ENCODE measurements around the gene IL19.

The IL19 gene

DNA sequence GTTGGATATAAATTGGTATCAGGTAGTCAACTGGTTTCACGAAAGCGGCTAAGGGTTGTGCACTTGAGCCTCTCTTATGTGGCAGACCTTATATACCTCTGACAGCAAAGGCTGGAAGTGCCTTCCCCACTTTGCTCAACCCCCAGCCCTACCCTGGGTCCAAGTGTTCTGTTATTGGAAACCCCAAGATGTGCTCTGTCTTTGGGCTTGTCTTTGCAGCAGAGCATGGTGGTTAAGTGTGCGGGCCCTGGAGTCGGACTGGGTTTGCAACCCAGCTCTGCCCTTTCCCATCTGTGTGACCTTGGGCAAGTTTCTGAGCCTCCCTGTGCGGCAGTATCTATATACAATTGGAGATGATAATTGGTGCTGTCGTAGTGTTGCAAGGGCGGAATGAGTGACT lies 12.9 kb downstream of the IL19 start:
- H3K9me3 Mint-ChIP-seq: no peaks in the 10 kb centered on the region
- TF ChIP-seq, protein P1, sequence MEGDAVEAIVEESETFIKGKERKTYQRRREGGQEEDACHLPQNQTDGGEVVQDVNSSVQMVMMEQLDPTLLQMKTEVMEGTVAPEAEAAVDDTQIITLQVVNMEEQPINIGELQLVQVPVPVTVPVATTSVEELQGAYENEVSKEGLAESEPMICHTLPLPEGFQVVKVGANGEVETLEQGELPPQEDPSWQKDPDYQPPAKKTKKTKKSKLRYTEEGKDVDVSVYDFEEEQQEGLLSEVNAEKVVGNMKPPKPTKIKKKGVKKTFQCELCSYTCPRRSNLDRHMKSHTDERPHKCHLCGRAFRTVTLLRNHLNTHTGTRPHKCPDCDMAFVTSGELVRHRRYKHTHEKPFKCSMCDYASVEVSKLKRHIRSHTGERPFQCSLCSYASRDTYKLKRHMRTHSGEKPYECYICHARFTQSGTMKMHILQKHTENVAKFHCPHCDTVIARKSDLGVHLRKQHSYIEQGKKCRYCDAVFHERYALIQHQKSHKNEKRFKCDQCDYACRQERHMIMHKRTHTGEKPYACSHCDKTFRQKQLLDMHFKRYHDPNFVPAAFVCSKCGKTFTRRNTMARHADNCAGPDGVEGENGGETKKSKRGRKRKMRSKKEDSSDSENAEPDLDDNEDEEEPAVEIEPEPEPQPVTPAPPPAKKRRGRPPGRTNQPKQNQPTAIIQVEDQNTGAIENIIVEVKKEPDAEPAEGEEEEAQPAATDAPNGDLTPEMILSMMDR (IDR thresholded peaks at IDR 0.05): no peak
- no peak for DNase-seq
- H3K4me3 Mint-ChIP-seq: no peak overlapping the region
- no peak overlapping the region for H3K27ac Mint-ChIP-seq
- H3K27me3 Mint-ChIP-seq (ENCODE audit: low read depth, poor library complexity): peaks cover 6% of the 10 kb centered on the region
- peaks cover 49% of the 10 kb centered on the region for H3K4me1 Mint-ChIP-seq
- no peaks in the 10 kb centered on the region for H3K36me3 Mint-ChIP-seq (ENCODE audit: low read depth)

DNA sequence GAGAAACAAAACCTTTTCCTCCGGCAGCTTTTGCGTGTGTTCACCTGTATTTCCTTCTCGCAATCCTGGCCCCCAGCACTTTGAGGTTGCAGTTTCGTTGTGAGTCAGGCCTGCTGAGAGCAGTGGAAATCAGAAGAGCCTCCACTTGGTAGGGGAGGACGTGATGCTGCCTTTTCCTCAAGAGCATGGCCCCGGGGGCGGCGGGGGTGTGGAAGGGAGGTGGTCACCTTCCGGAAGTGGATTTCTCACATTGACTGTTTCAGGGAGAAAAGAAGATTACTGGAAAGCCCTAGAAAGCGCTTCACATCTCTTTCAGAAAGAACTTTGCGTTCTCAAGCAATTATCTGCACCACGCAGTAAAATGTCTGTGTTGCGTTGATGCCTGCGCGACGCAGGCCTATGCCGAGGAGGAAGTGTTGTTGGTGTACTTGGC lies 13.9 kb downstream of the IL19 start:
- Mint-ChIP-seq H3K9me3 (no peaks in the 10 kb centered on the region), H3K27me3 (ENCODE audit: low read depth, poor library complexity) (peaks cover 6% of the 10 kb centered on the region), H3K27ac (no peak overlapping the region), H3K36me3 (ENCODE audit: low read depth) (no peaks in the 10 kb centered on the region), H3K4me1 (peaks cover 49% of the 10 kb centered on the region), H3K4me3 (no peak overlapping the region)
- DNase-seq: no peak
- TF ChIP-seq, protein P1 (IDR thresholded peaks at IDR 0.05): no peak

DNA sequence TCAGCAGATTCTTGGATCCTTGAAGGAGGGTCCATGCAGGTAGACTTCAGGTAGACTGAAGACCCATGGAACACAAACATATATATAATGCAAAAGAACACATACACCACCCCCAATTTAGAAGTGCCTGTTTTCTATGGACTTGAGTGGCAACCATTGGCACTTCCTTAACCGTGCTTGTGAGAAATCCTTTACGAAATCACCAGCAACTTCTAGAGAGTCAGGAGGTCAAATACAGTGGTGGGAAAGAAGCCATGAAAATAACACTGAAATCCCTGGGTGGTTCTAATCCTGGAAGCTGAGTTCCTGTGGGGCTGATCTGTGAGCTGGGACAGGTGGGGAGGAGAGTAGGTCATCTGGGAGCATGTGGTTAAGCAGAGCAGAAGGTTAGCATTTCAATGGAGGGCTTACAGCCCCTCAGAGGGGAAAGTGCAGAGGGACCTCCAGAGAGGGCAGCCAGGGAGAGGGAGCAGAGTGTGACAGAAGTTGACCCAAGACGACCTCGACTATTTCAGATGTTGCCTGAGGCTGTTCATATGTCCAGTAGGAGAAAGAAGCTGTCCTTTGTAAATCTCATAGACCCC lies 14.7 kb downstream of the IL19 start:
- H3K36me3 Mint-ChIP-seq (ENCODE audit: low read depth): no peaks in the 10 kb centered on the region
- H3K4me1 Mint-ChIP-seq: peaks cover 49% of the 10 kb centered on the region
- no peak overlapping the region for H3K4me3 Mint-ChIP-seq
- H3K27ac Mint-ChIP-seq: no peak overlapping the region
- peaks cover 6% of the 10 kb centered on the region for H3K27me3 Mint-ChIP-seq (ENCODE audit: low read depth, poor library complexity)
- no peaks in the 10 kb centered on the region for H3K9me3 Mint-ChIP-seq
- no peak for DNase-seq
- TF ChIP-seq, protein P1 (IDR thresholded peaks at IDR 0.05): no peak

DNA sequence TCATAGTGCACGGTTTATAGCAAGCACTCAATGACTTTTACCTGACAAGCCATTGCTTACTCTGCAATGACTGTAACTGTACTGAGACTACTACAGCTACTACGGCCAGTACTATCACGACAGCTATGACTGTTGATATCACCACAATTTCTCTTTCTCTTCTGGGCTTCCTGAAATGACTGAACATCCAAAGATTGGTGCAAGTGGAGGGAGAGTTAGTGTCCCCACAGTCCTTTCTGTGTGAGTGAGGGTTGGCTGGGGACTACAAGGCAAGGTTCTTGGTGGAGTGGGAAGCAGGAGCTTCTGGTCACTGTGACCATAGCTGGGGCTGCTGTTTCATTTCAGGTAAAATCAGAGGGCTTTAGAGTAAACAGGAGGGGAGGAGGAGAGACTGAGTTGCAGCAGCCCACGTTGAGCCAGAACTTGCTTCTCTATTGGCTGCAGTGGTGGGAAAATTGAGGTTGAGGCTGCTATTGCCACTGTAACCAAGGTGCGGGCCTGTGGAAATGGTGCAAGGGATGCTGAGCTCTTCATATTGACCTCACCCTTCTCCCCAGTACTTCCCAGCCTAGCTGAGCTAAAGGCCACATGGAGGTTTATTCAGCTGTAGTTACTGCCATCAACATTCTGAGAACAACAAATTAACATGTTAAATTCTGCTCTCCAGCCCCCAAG lies 15.8 kb downstream of the IL19 start:
- no peaks in the 10 kb centered on the region for H3K9me3 Mint-ChIP-seq
- H3K27me3 Mint-ChIP-seq (ENCODE audit: low read depth, poor library complexity): peaks cover 6% of the 10 kb centered on the region
- H3K27ac Mint-ChIP-seq: no peak overlapping the region
- DNase-seq: no peak
- no peak overlapping the region for H3K4me3 Mint-ChIP-seq
- no peaks in the 10 kb centered on the region for H3K36me3 Mint-ChIP-seq (ENCODE audit: low read depth)
- TF ChIP-seq, protein P1 (IDR thresholded peaks at IDR 0.05): no peak
- H3K4me1 Mint-ChIP-seq: peaks cover 54% of the 10 kb centered on the region

DNA sequence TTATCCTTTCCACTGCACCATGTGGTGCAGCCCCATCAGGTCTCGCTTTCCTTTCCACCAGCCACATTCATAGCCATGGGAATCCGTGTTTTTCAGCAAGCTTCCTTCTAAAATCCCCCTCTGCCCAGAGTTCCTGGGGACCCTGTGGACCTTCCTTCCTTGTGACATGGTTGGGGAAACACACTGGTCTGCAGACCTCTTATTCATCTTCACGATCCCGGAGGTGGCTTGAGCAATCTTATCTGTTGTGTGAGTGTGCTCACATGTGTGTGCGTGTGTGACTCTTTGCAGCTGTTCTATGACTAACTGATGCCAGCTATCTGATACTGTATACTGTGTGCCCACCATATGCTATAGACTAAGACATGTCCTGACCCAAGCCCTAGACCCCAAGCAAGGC lies 17.3 kb downstream of the IL19 start:
- peak overlapping the region; percentile 28 for H3K27ac Mint-ChIP-seq
- TF ChIP-seq, protein P1 (IDR thresholded peaks at IDR 0.05): no peak
- H3K4me1 Mint-ChIP-seq: peaks cover 51% of the 10 kb centered on the region
- H3K9me3 Mint-ChIP-seq: no peaks in the 10 kb centered on the region
- no peaks in the 10 kb centered on the region for H3K36me3 Mint-ChIP-seq (ENCODE audit: low read depth)
- no peak for DNase-seq
- no peak overlapping the region for H3K4me3 Mint-ChIP-seq
- H3K27me3 Mint-ChIP-seq (ENCODE audit: low read depth, poor library complexity): peaks cover 10% of the 10 kb centered on the region
